Common myeloid progenitor, CD34-positive (primary cell): ENCODE results near the gene MUC15.

Experiments
- CTCF ChIA-PET: fragments of 350-600 bp; sonication (Branson Sonifier 250); formaldehyde crosslinking; loops from one replicate; lab custom pipeline; 2021; ENCODE audit warnings: antibody characterized with exemption; lab: Charles Lee
- POLR2A ChIA-PET: fragments of 350-600 bp; sonication (Branson Sonifier 250); formaldehyde crosslinking; loops from one replicate; lab custom pipeline; 2021; ENCODE audit warnings: antibody characterized with exemption; lab: Charles Lee
- DNase-seq, 3 donors: peaks; one replicate each; pipeline versions ENCODE4 v3.0.0 to v3.0.0-alpha.2; 2013
- H3K27ac ChIP-seq, 2 experiments: 1 replicate in 1 of 2; 2 replicates in 1 of 2; pipeline ENCODE4 v1.7.0; 2013; ENCODE audit warnings: inconsistent platforms in 2 of 2, low read length in 2 of 2, mild to moderate bottlenecking in 2 of 2, low read depth in 1 of 2, moderate library complexity in 1 of 2; ENCODE audit not compliant: severe bottlenecking in 2 of 2, insufficient read depth in 1 of 2, poor library complexity in 1 of 2
- H3K27me3 ChIP-seq, 5 experiments: replicated peaks in 2 of 5; 1 replicate in 3 of 5; 2 replicates in 2 of 5; pipeline versions ENCODE4 v1.6.1 to v1.7.0; 2013; ENCODE audit warnings: low read length in 4 of 5, mild to moderate bottlenecking in 2 of 5, moderate library complexity in 2 of 5, inconsistent platforms in 1 of 5; ENCODE audit not compliant: insufficient read depth in 5 of 5, control insufficient read depth in 4 of 5
- H3K36me3 ChIP-seq, 4 experiments: 1 replicate in 2 of 4; 2 replicates in 2 of 4; pipeline versions ENCODE4 v1.6.1 to v1.7.0; 2013; ENCODE audit warnings: low read length in 3 of 4, control low read depth in 1 of 4, mild to moderate bottlenecking in 1 of 4; ENCODE audit not compliant: control insufficient read depth in 4 of 4, insufficient read depth in 4 of 4
- H3K4me1 ChIP-seq, 4 experiments: 1 replicate in 3 of 4; 2 replicates in 1 of 4; pipeline versions ENCODE4 v1.6.1 to v1.7.1; 2013; ENCODE audit warnings: low read length in 3 of 4, mild to moderate bottlenecking in 3 of 4, control low read depth in 1 of 4, inconsistent platforms in 1 of 4, moderate library complexity in 1 of 4; ENCODE audit not compliant: control insufficient read depth in 4 of 4, insufficient read depth in 4 of 4; ENCODE audit errors: control extremely low read depth in 1 of 4
- H3K4me3 ChIP-seq, 7 experiments: 1 replicate in 4 of 7; 2 replicates in 3 of 7; pipeline versions ENCODE4 v1.5.1 to v1.7.0; 2013; ENCODE audit warnings: mild to moderate bottlenecking in 7 of 7, low read length in 6 of 7, moderate library complexity in 6 of 7, inconsistent platforms in 2 of 7, low read depth in 2 of 7, control low read depth in 1 of 7; ENCODE audit not compliant: insufficient read depth in 4 of 7, control insufficient read depth in 1 of 7; ENCODE audit errors: extremely low read depth in 1 of 7
- H3K9me3 ChIP-seq, 5 experiments: 1 replicate in 4 of 5; 2 replicates in 1 of 5; pipeline versions ENCODE4 v1.6.1 to v1.7.1; 2013; ENCODE audit warnings: low read length in 4 of 5, mild to moderate bottlenecking in 2 of 5, inconsistent platforms in 1 of 5, low read depth in 1 of 5, moderate library complexity in 1 of 5; ENCODE audit not compliant: control insufficient read depth in 4 of 5, insufficient read depth in 2 of 5; ENCODE audit errors: control extremely low read depth in 1 of 5
- WGBS: methylation state at CpG from one replicate; pipeline ENCODE4 v1.1.5; 2013; ENCODE audit not compliant: insufficient coverage; 5-methylcytosine and 5-hydroxymethylcytosine counted together

MUC15 gene

GRCh38 chr11:26573896-26574295, 1.8 kb upstream of the MUC15 start:
- no peaks in the 10 kb centered on the region for H3K9me3 ChIP-seq
- H3K27me3 ChIP-seq = no peaks in the 10 kb centered on the region
- H3K27ac ChIP-seq = no peak overlapping the region
- no peaks in the 10 kb centered on the region for H3K4me1 ChIP-seq
- POLR2A ChIA-PET = no interaction called here
- no peaks in the 10 kb centered on the region for H3K36me3 ChIP-seq
- CTCF ChIA-PET = no interaction called here
- 100% methylated on average over 1 of the region's 2 CpGs for WGBS
- no peak overlapping the region for H3K4me3 ChIP-seq
- DNase-seq = no peak

- Histone ChIP-seq H3K27ac (no peak overlapping the region), H3K4me3 (no peak overlapping the region), H3K9me3 (no peaks in the 10 kb centered on the region), H3K36me3 (no peaks in the 10 kb centered on the region), H3K4me1 (no peaks in the 10 kb centered on the region), H3K27me3 (no peaks in the 10 kb centered on the region)
- POLR2A ChIA-PET = no interaction called here
- no peak for DNase-seq
- CTCF ChIA-PET = no interaction called here
- WGBS = 90% methylated on average over 9 of the region's 11 CpGs
These were observed 823 bp upstream of the MUC15 start for GRCh38 chr11:26572770-26573402.

- POLR2A ChIA-PET = no interaction called here
- WGBS = no CpG with 5 or more reads among the region's 2 CpGs
- Histone ChIP-seq H3K4me1 (no peaks in the 10 kb centered on the region), H3K4me3 (no peak overlapping the region), H3K27me3 (no peaks in the 10 kb centered on the region), H3K36me3 (no peaks in the 10 kb centered on the region), H3K27ac (no peak overlapping the region), H3K9me3 (no peaks in the 10 kb centered on the region)
- CTCF ChIA-PET = no interaction called here
- DNase-seq = no peak
These were observed 2.4 kb downstream of the MUC15 start for GRCh38 chr11:26569646-26570045.

GRCh38 chr11:26558190-26558589, 13.9 kb downstream of the MUC15 start:
- ChIA-PET CTCF (no interaction called here), POLR2A (no interaction called here)
- H3K9me3 ChIP-seq = no peaks in the 10 kb centered on the region
- H3K27ac ChIP-seq = no peak overlapping the region
- no peak for DNase-seq
- no peaks in the 10 kb centered on the region for H3K4me1 ChIP-seq
- H3K36me3 ChIP-seq = no peaks in the 10 kb centered on the region
- no peak overlapping the region for H3K4me3 ChIP-seq
- WGBS = 20% methylated on average over 1 of the region's 4 CpGs
- no peaks in the 10 kb centered on the region for H3K27me3 ChIP-seq

- no peaks in the 10 kb centered on the region for H3K9me3 ChIP-seq
- no peaks in the 10 kb centered on the region for H3K4me1 ChIP-seq
- no peaks in the 10 kb centered on the region for H3K27me3 ChIP-seq
- ChIA-PET POLR2A (no interaction called here), CTCF (no interaction called here)
- no peaks in the 10 kb centered on the region for H3K36me3 ChIP-seq
- WGBS = 71% methylated on average over 2 of the region's 3 CpGs
- DNase-seq = no peak
- no peak overlapping the region for H3K4me3 ChIP-seq
- no peak overlapping the region for H3K27ac ChIP-seq
These were observed 14.4 kb downstream of the MUC15 start for GRCh38 chr11:26557666-26558065.

GRCh38 chr11:26556582-26556981, 15.5 kb downstream of the MUC15 start:
- CTCF ChIA-PET = no interaction called here
- POLR2A ChIA-PET = no interaction called here
- no peak overlapping the region for H3K27ac ChIP-seq
- DNase-seq = no peak
- H3K4me3 ChIP-seq = no peak overlapping the region
- WGBS = 88% methylated on average over 1 of the region's 1 CpG
- H3K36me3 ChIP-seq = no peaks in the 10 kb centered on the region
- no peaks in the 10 kb centered on the region for H3K9me3 ChIP-seq
- H3K27me3 ChIP-seq = no peaks in the 10 kb centered on the region
- H3K4me1 ChIP-seq = no peaks in the 10 kb centered on the region

GRCh38 chr11:26554455-26554854, 17.6 kb downstream of the MUC15 start:
- 100% methylated on average over 1 of the region's 5 CpGs for WGBS
- POLR2A ChIA-PET = no interaction called here

More at GRCh38 chr11:26554455-26554854, 17.6 kb downstream of the MUC15 start:
- no peak overlapping the region for H3K27ac ChIP-seq
- no peaks in the 10 kb centered on the region for H3K27me3 ChIP-seq
- H3K4me3 ChIP-seq = no peak overlapping the region
- H3K4me1 ChIP-seq = no peaks in the 10 kb centered on the region
- no peaks in the 10 kb centered on the region for H3K36me3 ChIP-seq
- CTCF ChIA-PET = no interaction called here
- H3K9me3 ChIP-seq = no peaks in the 10 kb centered on the region
- DNase-seq = no peak
